AG08396 (cell line): ENCODE data around the gene TIA1.
"Not testable (repeated sequence)": the region's sequence is repeated elsewhere in the genome, so short reads cannot be mapped to it uniquely, and the experiment has no call there.

Source experiments
- DNase-seq: peaks from one replicate; pipeline ENCODE4 v3.0.0; 2012; ENCODE audit warnings: low spot score, mixed read lengths

TIA1 gene

GRCh38 chr2:70214953-70215549, 33.4 kb downstream of the TIA1 start:
- peak; percentile 50 for DNase-seq

- no peak for DNase-seq
Observed at GRCh38 chr2:70214365-70214764, 34.1 kb downstream of the TIA1 start.

- no peak for DNase-seq
Observed at GRCh38 chr2:70212298-70212932, 36.0 kb downstream of the TIA1 start.

- no peak for DNase-seq
Observed at GRCh38 chr2:70211595-70211994, 36.8 kb downstream of the TIA1 start.

GRCh38 chr2:70204452-70204851, 44.0 kb downstream of the TIA1 start:
- DNase-seq: no peak

- DNase-seq: no peak
Observed at GRCh38 chr2:70203086-70203485, 45.3 kb downstream of the TIA1 start.

GRCh38 chr2:70202236-70202806, 46.1 kb downstream of the TIA1 start:
- DNase-seq: no peak

- no peak for DNase-seq
Observed at GRCh38 chr2:70201831-70202230, 46.6 kb downstream of the TIA1 start.

- DNase-seq: no peak
Observed at GRCh38 chr2:70201225-70201768, 47.1 kb downstream of the TIA1 start.

GRCh38 chr2:70199320-70199864, 49.0 kb downstream of the TIA1 start:
- no peak for DNase-seq

GRCh38 chr2:70192516-70192915, 55.9 kb downstream of the TIA1 start:
- no peak for DNase-seq

GRCh38 chr2:70191244-70191735, 57.1 kb downstream of the TIA1 start:
- no peak for DNase-seq

GRCh38 chr2:70190418-70191243, 57.8 kb downstream of the TIA1 start, which contains the start of gene C2orf42:
C2orf42 (minus strand) TSS chr2:70191019; CDS start chr2:70181985, 9,034 bp downstream.
- peak; percentile 96 for DNase-seq

GRCh38 chr2:70188460-70188859, 60.0 kb downstream of the TIA1 start:
- DNase-seq: no peak

- not testable (repeated sequence) for DNase-seq
Observed at GRCh38 chr2:70187170-70187569, 61.3 kb downstream of the TIA1 start.

- no peak for DNase-seq
Observed at GRCh38 chr2:70182689-70183088, 65.7 kb downstream of the TIA1 start.

GRCh38 chr2:70181363-70181956, 67.0 kb downstream of the TIA1 start:
- DNase-seq: no peak

GRCh38 chr2:70173520-70173919, 74.9 kb downstream of the TIA1 start:
- no peak for DNase-seq

- not testable (repeated sequence) for DNase-seq
Observed at GRCh38 chr2:70169654-70170245, 78.7 kb downstream of the TIA1 start.

- no peak for DNase-seq
Observed at GRCh38 chr2:70161069-70161534, 87.3 kb downstream of the TIA1 start.

- no peak for DNase-seq
Observed at GRCh38 chr2:70160545-70160944, 87.9 kb downstream of the TIA1 start.
